ENCODE data around the gene NEDD9. TPM values are rescaled to one million over a fixed set of nuclear protein-coding genes. Genes with fewer than 3 reads are reported as not detected.

Gene NEDD9
- total and polyA plus RNA-seq, 2 of the 13 experiments (the other 11 are each of a cell fraction or from before 2014, with no cell fraction given) = 27.1 to 389 TPM

DNA sequence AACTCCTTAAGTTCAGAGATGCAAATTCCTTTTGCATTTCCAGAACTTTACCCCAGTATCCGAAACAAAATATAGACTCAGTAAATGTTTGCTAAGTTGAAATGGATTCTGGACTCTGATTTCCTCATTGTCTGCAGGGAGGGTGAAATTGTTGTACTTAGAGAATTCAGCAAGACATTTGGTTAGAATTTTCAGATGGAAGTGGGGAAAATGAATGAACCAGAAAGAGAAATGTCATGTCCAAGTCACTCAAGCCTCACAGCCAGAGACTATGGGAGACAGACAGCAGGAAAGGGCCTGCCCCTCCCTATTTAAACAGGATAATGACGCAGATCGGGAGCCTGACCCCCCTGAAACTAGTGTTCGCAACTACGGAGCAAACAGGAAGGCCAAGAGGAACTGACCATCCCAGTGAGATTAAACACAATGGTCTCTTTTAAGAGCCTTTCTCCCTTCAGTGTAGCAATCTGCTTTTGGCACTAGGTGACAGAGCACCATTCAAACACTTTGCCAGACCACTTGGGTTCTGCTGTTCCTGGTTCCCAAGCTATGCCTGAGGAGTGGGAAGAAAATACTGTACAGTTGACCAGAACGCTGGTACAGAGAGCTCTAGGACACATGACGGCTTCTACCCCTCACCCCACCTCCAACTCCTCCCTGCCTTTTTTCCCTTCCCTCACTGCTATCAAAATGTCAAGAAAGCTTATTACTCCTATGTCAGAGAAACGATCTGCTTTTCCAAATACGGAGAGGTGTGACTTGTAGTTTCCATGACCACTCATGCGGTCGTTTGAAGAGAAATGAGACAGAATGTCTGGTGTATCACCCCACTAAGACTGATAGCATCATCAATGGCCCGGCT is 13.7 kb downstream of the NEDD9 start (continued):
- TF ChIP-seq, protein P1, sequence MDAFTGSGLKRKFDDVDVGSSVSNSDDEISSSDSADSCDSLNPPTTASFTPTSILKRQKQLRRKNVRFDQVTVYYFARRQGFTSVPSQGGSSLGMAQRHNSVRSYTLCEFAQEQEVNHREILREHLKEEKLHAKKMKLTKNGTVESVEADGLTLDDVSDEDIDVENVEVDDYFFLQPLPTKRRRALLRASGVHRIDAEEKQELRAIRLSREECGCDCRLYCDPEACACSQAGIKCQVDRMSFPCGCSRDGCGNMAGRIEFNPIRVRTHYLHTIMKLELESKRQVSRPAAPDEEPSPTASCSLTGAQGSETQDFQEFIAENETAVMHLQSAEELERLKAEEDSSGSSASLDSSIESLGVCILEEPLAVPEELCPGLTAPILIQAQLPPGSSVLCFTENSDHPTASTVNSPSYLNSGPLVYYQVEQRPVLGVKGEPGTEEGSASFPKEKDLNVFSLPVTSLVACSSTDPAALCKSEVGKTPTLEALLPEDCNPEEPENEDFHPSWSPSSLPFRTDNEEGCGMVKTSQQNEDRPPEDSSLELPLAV (CRISPR knock-in tag; conservative IDR thresholded peaks at IDR 0.05; ENCODE audit: low read depth) = no peak
- TF ChIP-seq, protein P2, sequence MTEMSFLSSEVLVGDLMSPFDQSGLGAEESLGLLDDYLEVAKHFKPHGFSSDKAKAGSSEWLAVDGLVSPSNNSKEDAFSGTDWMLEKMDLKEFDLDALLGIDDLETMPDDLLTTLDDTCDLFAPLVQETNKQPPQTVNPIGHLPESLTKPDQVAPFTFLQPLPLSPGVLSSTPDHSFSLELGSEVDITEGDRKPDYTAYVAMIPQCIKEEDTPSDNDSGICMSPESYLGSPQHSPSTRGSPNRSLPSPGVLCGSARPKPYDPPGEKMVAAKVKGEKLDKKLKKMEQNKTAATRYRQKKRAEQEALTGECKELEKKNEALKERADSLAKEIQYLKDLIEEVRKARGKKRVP (CRISPR knock-in tag; IDR thresholded peaks at IDR 0.05) = peak in 1 of 2 experiments; percentile 73; a peak in 2 of 4 replicates
- no peak for TF ChIP-seq GTF3A (CRISPR knock-in tag; conservative IDR thresholded peaks at IDR 0.05)
- no peak for TF ChIP-seq ZNF572 (CRISPR knock-in tag; IDR thresholded peaks at IDR 0.05)
- TF ChIP-seq TMF1 (CRISPR knock-in tag; IDR thresholded peaks at IDR 0.05; ENCODE audit: low read depth) = no peak
- TF ChIP-seq ZFYVE20 (CRISPR knock-in tag; IDR thresholded peaks at IDR 0.05; ENCODE audit: borderline replicate concordance, low read depth) = no peak
- no peak for TF ChIP-seq LCORL (IDR thresholded peaks at IDR 0.05)
- TF ChIP-seq LCORL (CRISPR knock-in tag; IDR thresholded peaks at IDR 0.05) = peak; percentile 77
- peak; percentile 69 for TF ChIP-seq ZMAT3 (CRISPR knock-in tag; conservative IDR thresholded peaks at IDR 0.05)
- no peak for TF ChIP-seq NFRKB (IDR thresholded peaks at IDR 0.05)
- TF ChIP-seq ZNF562 (CRISPR knock-in tag; IDR thresholded peaks at IDR 0.05; ENCODE audit: borderline replicate concordance) = no peak
- TF ChIP-seq ZNF10 (CRISPR knock-in tag; IDR thresholded peaks at IDR 0.05; ENCODE audit: borderline replicate concordance, low read depth) = no peak
- 0 out of 2 replicates have a peak, but pooled peaks have one; percentile 11 for TF ChIP-seq KLF9 (CRISPR knock-in tag; IDR thresholded peaks at IDR 0.05; ENCODE audit: low read depth)
- TF ChIP-seq TARDBP (CRISPR knock-in tag; IDR thresholded peaks at IDR 0.05) = peak; percentile 94
- no peak for TF ChIP-seq EED (CRISPR knock-in tag; IDR thresholded peaks at IDR 0.05)
- no peak for TF ChIP-seq ZSCAN9 (CRISPR knock-in tag; IDR thresholded peaks at IDR 0.05; ENCODE audit: borderline replicate concordance)
- TF ChIP-seq, protein P3, sequence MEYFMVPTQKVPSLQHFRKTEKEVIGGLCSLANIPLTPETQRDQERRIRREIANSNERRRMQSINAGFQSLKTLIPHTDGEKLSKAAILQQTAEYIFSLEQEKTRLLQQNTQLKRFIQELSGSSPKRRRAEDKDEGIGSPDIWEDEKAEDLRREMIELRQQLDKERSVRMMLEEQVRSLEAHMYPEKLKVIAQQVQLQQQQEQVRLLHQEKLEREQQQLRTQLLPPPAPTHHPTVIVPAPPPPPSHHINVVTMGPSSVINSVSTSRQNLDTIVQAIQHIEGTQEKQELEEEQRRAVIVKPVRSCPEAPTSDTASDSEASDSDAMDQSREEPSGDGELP (IDR thresholded peaks at IDR 0.05; ENCODE audit: borderline replicate concordance, low read depth) = 0 out of 2 replicates have a peak, but pooled peaks have one; percentile 8
- TF ChIP-seq, protein P4, sequence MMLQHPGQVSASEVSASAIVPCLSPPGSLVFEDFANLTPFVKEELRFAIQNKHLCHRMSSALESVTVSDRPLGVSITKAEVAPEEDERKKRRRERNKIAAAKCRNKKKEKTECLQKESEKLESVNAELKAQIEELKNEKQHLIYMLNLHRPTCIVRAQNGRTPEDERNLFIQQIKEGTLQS (CRISPR knock-in tag; IDR thresholded peaks at IDR 0.05) = peak; percentile 39; the same call in 1 of the 2 replicates
- TF ChIP-seq THYN1 (CRISPR knock-in tag; IDR thresholded peaks at IDR 0.05; ENCODE audit: borderline replicate concordance, low read depth) = no peak
- peak; percentile 53; the same call in 1 of the 2 replicates for TF ChIP-seq FOXK1 (CRISPR knock-in tag; IDR thresholded peaks at IDR 0.05; ENCODE audit: borderline replicate concordance, low read depth)
- no peak for TF ChIP-seq ZNF850 (CRISPR knock-in tag; conservative IDR thresholded peaks at IDR 0.05)
- no peak for TF ChIP-seq ZNF772 (CRISPR knock-in tag; IDR thresholded peaks at IDR 0.05)
- no peak for TF ChIP-seq ARNT (IDR thresholded peaks at IDR 0.05)
- TF ChIP-seq PHF8 (CRISPR knock-in tag; IDR thresholded peaks at IDR 0.05) = 0 out of 2 replicates have a peak, but pooled peaks have one; percentile 11

Data from HepG2 (cell line).